Mucosa of rectum (tissue), 2 donors: ENCODE data around the gene TMEM150C.

Experiments
- H3K27ac ChIP-seq, 2 donors: one replicate each; pipeline ENCODE4 v1.7.0; 2013; ENCODE audit warnings: inconsistent platforms in 2 of 2, low read depth in 2 of 2, low read length in 2 of 2
- H3K27me3 ChIP-seq, 2 donors: one replicate each; pipeline ENCODE4 v1.7.0; 2013; ENCODE audit warnings: low read length in 2 of 2; ENCODE audit not compliant: control insufficient read depth in 2 of 2, insufficient read depth in 2 of 2
- H3K36me3 ChIP-seq, 2 donors: one replicate each; pipeline ENCODE4 v1.7.0; 2013; ENCODE audit warnings: low read length in 2 of 2; ENCODE audit not compliant: control insufficient read depth in 2 of 2, insufficient read depth in 2 of 2
- H3K4me1 ChIP-seq, 2 donors: one replicate each; pipeline ENCODE4 v1.7.0; 2013; ENCODE audit warnings: low read length in 2 of 2, mild to moderate bottlenecking in 1 of 2; ENCODE audit not compliant: control insufficient read depth in 2 of 2, insufficient read depth in 2 of 2
- H3K4me3 ChIP-seq, 2 donors: one replicate each; pipeline ENCODE4 v1.7.0; 2013; ENCODE audit warnings: low read length in 2 of 2
- H3K9ac ChIP-seq, 2 donors: one replicate each; pipeline ENCODE4 v1.7.0; 2013; ENCODE audit warnings: low read length in 2 of 2, low read depth in 1 of 2, mild to moderate bottlenecking in 1 of 2
- H3K9me3 ChIP-seq, 2 donors: one replicate each; pipeline ENCODE4 v1.7.0; 2013; ENCODE audit warnings: low read length in 2 of 2; ENCODE audit not compliant: control insufficient read depth in 2 of 2
- donor health status: healthy.
- donor health status: Normal muscosa, but diverticular disease.

TMEM150C gene

DNA sequence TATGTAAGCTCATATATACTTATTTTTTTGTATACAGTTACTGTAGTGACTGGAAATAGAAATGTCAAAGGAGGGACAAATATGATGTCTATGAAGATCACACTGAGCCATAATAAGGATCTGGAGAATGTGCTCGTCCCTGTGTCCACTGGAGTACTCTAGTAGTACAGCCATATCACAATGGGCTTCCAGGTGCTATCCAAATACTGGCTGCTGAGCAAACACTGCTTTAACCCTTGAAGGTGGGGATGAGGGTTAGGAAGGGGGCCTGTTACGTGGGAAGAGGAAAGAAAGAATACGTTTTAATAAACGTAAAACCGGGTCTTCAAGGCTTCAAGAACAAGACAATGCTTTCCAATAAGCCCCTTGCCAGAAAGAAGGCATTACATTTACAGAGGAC lies 29.8 kb upstream of the TMEM150C start:
- no peaks in the 10 kb centered on the region for H3K4me1 ChIP-seq
- no peaks in the 10 kb centered on the region for H3K9me3 ChIP-seq
- no peaks in the 10 kb centered on the region for H3K27me3 ChIP-seq
- no peaks in the 10 kb centered on the region for H3K36me3 ChIP-seq
- H3K9ac ChIP-seq: no peak overlapping the region
- H3K27ac ChIP-seq: no peak overlapping the region
- H3K4me3 ChIP-seq: no peak overlapping the region

DNA sequence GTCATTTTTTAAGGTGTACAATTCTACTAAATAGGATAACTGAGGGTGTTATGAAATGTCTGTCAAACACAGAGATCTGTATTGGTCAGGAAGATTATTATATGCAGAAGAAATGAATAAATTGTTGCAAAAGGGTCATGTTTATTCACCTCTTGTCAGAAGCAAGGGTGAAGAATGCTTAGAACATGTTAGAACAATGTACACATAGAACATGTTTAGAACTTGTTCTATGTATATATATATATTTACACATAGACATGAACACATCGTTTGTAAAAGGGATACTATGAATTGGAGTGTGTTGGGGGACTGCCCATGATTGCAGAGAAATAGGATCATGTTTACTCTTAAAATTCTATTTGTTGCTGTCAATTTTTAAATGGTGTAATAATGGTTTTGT lies 28.0 kb upstream of the TMEM150C start:
- no peak overlapping the region for H3K9ac ChIP-seq
- no peaks in the 10 kb centered on the region for H3K27me3 ChIP-seq
- H3K4me1 ChIP-seq: no peaks in the 10 kb centered on the region
- H3K27ac ChIP-seq: no peak overlapping the region
- H3K9me3 ChIP-seq: no peaks in the 10 kb centered on the region
- no peak overlapping the region for H3K4me3 ChIP-seq
- H3K36me3 ChIP-seq: no peaks in the 10 kb centered on the region

DNA sequence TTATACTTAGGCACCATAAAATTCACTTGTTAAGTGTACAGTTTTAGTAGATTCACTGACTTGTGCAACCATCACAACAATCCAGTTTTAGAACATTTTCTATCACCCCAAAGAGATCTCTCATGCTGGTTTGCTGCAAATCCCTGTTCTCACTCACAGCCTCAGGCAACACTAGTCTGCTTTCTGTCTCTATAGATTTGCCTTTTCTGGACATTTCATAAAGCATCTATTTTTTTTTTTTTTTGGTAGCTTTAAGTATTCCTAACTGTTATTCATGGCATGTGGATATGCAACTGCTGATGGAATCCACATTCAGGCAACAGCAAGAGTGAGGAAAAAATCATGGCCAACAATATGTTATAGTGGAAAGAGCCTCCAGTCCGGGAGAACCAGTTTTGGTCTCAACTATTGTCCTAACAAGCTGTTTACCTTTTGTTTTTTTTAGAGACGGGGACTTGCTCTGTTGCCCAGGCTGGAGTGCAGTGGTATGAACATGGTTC lies 27.0 kb upstream of the TMEM150C start:
- Histone ChIP-seq H3K9me3 (no peaks in the 10 kb centered on the region), H3K27me3 (no peaks in the 10 kb centered on the region), H3K4me3 (no peak overlapping the region), H3K27ac (no peak overlapping the region), H3K36me3 (no peaks in the 10 kb centered on the region), H3K4me1 (no peaks in the 10 kb centered on the region), H3K9ac (no peak overlapping the region)

DNA sequence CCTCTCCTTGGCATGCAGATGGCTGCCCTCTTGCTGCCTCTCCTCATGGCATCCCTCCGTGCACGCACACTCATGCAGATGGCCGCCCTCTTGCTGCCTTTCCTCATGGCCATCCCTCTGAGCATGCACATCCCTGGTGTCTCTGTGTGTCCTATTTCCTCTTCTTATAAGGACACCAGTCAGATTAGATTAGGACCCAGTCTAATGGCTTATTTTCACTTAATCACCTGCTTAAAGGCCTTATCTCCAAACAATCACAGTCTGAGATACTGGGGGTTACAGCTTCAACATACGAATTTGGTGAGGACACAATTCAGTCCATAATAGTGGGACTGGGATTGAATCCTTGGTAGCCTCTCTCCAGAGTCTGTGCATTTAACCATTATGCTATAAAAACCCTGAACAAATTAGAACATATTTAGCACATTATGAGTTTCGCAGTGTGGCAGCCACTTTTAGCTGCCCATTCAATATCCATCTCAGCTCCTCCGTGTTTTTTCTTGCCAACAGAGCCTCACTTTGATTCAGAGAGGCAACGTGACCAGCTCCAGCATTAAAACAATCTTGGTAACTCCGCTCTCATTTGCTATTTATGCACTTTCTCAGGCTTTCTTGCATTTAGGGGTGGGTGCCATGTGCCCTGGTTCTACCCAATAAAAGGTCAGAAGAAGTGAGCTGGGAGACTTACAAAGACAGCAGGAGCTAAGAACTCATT lies 26.2 kb upstream of the TMEM150C start:
- Histone ChIP-seq H3K27ac (no peak overlapping the region), H3K4me1 (no peaks in the 10 kb centered on the region), H3K4me3 (no peak overlapping the region), H3K27me3 (no peaks in the 10 kb centered on the region), H3K9ac (no peak overlapping the region), H3K9me3 (no peaks in the 10 kb centered on the region), H3K36me3 (no peaks in the 10 kb centered on the region)

DNA sequence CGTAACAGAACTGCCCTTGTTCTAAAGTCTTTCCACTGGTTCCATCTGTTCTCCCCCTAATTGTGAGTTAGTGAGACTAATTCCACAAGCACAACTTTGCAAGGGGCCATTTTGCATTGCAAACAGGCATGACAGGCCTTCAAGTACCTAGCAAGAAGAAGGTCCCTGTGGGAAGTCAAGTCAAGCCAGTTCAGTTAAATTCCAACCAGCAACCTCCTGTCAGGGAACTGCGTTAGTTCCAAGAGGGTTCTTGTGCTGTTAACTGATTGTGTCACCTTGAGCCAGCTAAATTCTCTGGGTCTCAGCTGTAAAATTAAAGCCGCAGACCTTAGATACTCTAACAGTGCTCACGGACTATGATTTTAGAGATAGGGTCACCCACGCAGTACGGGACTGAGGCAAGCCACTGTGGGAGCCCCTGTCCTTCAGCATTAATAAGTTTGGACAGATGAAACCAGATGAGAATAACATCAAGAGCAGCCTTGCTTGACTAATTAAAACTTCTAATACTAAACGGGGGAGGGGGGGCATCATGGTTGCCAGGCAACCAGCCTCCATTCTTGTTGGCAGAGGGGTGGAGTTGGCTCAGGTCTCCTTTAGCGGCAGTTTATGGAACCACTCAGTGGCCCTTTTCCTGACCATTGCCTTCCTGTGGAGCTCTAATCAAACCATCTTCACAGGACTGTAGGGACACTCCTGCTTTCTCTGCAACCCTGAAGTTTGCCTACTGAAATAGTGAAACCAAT lies 24.1 kb upstream of the TMEM150C start:
- Histone ChIP-seq H3K27ac (no peak overlapping the region), H3K36me3 (no peaks in the 10 kb centered on the region), H3K27me3 (no peaks in the 10 kb centered on the region), H3K4me3 (no peak overlapping the region), H3K9ac (no peak overlapping the region), H3K4me1 (no peaks in the 10 kb centered on the region), H3K9me3 (no peaks in the 10 kb centered on the region)

DNA sequence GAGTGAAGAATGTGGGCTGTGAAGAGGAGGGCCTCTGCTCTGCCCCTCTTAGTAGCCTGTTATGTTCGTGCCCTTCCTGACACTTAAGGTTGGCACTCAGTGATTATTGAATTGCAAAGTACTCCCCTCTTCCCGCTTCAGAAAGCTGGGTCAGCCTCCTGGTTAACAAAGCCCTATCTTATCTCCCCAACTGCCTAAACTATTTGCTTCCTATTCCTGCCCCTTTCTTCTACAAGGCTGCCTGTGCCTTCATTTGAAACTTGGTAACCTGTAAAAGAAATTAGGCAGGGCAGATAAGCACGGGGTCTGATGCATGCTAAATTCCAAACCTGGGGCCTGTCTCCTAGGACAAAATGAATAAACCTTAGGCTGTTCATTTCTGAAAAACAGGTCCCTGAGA lies 23.1 kb upstream of the TMEM150C start:
- no peak overlapping the region for H3K27ac ChIP-seq
- no peaks in the 10 kb centered on the region for H3K27me3 ChIP-seq
- no peaks in the 10 kb centered on the region for H3K36me3 ChIP-seq
- H3K9me3 ChIP-seq: no peaks in the 10 kb centered on the region
- H3K9ac ChIP-seq: no peak overlapping the region
- no peaks in the 10 kb centered on the region for H3K4me1 ChIP-seq
- no peak overlapping the region for H3K4me3 ChIP-seq

DNA sequence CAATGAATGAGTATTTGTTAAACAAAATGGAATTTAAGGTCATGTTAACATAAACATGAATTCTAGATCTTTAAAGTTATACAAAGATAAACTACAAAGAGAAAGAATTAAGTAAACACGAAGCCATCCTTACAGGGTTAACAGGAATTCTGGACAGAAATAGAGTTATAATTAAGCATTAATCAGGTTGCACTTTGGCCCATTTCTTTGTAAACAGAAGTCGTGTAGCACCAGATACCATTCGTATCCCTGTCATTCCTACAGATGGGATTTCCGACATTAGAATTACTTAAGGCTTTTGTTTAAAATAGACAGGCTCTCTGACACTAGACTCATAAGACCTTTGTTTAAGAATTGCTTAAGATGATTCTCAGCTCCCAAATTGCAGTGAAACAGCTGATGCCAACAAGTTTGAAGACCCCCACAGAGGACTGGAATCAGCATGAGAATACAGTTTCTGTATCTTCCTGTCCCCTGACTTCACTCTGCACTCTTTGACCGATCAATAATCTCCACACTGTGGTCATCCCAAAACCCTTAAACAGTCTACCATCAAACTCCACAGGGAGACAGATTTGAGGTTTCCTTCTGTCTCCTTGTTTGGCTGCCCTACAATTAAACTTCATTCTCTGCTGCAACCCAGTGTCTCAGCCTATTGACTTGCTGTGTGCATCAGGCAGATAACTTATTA lies 22.3 kb upstream of the TMEM150C start:
- Histone ChIP-seq H3K36me3 (no peaks in the 10 kb centered on the region), H3K9ac (no peak overlapping the region), H3K27ac (no peak overlapping the region), H3K9me3 (no peaks in the 10 kb centered on the region), H3K4me3 (no peak overlapping the region), H3K27me3 (no peaks in the 10 kb centered on the region), H3K4me1 (no peaks in the 10 kb centered on the region)

DNA sequence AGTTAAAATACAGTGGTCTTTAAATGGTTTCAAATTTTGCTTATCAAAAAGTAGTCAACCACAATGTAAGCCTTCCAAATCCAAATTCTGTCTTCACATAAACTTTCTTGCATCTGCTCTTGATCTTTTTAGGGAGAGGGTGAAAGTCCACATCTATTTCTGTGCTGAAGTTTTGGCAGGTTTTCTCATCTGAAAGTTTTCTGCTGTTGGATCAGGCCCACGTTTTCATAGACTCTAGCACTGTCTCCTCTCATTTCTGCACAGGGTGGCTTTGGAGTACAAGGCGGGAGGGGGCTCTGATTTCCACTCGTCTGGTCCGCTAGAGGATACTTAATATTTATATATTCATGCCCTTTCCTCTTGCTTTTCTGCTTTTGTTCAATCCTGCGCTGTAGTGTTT lies 18.1 kb upstream of the TMEM150C start:
- Histone ChIP-seq H3K9me3 (no peaks in the 10 kb centered on the region), H3K27ac (no peak overlapping the region), H3K4me1 (no peaks in the 10 kb centered on the region), H3K27me3 (no peaks in the 10 kb centered on the region), H3K9ac (no peak overlapping the region), H3K36me3 (no peaks in the 10 kb centered on the region), H3K4me3 (no peak overlapping the region)

DNA sequence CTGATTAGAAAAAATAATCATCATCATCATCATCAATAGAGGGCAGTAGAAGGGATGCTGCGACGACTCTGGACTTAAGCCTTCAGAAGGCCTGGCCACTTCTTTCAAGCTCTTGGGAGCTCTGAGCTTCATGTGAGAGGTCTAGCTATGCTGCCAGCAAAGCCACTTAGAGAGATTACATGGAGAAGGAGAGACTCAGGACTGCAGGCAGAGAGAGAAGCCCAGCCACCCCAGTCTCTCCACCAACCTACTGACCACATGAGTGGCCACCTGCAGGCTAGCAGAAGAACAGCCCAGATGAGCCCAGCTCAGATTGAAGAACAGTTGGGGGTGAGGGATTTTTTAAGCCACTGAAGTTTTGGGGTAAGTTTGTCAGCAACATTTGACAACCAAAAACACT lies 17.1 kb upstream of the TMEM150C start:
- no peaks in the 10 kb centered on the region for H3K36me3 ChIP-seq
- no peaks in the 10 kb centered on the region for H3K9me3 ChIP-seq
- no peak overlapping the region for H3K4me3 ChIP-seq
- H3K4me1 ChIP-seq: no peaks in the 10 kb centered on the region
- no peak overlapping the region for H3K27ac ChIP-seq
- H3K9ac ChIP-seq: no peak overlapping the region
- no peaks in the 10 kb centered on the region for H3K27me3 ChIP-seq

DNA sequence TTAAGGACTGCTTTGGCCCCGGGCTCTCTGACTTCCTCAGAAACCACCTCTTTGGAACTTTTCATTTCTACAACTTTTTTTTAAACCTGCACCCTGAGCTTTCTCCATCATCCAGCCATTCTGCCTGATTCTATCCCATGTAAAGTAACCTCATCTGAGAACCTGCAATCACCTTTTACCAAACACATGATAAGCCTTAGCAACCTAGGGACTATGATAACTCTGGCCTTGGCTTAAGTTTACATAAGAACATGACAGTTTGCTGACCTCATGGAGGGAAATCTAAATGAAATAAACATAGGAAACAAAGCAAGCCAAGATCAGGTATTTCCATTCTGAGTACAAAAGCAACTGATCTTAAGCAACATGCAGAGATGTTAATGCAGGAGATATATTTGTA lies 15.7 kb upstream of the TMEM150C start:
- H3K9me3 ChIP-seq: no peaks in the 10 kb centered on the region
- no peak overlapping the region for H3K4me3 ChIP-seq
- H3K9ac ChIP-seq: no peak overlapping the region
- H3K27ac ChIP-seq: no peak overlapping the region
- H3K36me3 ChIP-seq: no peaks in the 10 kb centered on the region
- H3K27me3 ChIP-seq: no peaks in the 10 kb centered on the region
- H3K4me1 ChIP-seq: no peaks in the 10 kb centered on the region
